IPS DF 4.7 (cell line): ENCODE data around the gene SORCS2.

Experiments
- DNase-seq: peaks from one replicate; pipeline ENCODE4 v3.0.0-alpha.2; 2013; ENCODE audit warnings: low spot score; ENCODE audit errors: extremely low read depth

Gene SORCS2

DNA sequence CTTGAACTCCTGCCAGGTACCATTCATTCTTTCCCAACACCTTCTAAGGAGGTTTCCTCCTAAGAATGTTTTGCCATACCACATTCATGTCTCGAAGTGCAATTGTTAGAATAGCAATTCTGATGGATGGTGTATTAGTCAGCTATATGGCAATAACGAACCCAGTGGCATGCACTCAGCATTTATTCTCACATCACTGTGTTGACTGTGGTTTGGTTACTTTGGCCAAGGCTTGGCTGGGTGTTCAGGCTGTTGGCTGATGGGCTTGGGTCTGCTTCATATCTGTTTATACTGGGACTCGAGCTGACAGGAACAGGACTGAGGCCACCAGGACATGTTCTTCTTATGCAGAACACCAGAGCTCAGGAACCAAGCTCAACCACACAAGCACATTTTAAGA, 210.7 kb downstream of the SORCS2 start:
- no peak for DNase-seq

DNA sequence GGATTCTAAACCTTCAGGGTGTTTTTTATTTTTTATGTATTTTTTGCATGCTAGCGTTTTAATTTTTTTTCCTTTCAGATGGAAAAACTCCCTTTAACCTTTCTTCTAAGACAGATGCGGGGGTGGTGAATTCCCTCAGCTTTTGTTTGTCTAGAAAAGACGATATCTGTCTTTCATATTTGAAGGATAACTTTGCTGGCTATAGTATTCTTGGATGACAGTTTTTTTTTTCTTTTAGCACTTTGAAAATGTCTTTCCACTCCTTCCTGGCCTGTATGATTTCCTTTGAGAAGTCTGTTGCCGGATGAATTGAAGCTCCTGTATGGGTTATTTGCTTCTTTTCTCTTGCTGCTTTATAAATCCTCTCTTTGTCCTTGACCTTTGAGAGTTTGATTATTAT, 215.8 kb downstream of the SORCS2 start:
- DNase-seq: no peak

DNA sequence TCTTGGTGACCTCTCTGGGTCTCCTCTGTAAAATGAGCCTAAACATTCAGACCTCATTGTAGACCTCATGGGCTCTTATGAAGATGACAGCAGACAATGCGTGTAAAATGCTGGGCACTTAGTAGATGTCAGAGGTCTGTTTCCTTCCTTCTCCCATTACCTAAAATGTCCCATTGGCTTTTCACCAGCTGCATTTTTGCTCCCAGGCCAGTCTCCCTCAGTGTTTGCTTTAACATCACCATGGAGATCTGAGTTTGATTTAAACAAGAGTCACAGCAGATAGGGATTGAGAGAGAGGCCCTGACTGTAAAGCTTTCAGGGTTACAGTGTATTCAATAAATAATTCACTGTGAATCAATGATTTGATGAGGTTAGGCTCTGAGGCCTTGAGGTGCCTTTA, 218.1 kb downstream of the SORCS2 start:
- DNase-seq: no peak

DNA sequence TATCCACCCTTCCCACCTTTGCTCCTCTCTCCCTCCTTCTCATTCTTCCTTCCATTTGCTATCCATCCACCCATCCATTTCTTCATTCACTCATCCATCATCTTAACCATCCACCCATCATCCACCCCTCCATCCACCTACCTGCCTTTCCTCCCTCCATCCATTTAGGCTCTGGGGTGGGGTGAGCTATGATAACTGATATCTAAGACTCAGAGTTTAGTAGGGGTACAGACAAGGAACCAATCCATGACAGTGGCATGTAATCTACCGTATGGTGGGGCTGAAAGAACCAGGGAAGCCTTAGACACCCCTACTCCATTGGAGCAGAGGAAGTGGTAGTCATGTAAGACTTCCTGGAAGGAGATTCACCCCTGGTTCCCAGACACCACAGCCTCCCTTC, 219.2 kb downstream of the SORCS2 start:
- no peak for DNase-seq

DNA sequence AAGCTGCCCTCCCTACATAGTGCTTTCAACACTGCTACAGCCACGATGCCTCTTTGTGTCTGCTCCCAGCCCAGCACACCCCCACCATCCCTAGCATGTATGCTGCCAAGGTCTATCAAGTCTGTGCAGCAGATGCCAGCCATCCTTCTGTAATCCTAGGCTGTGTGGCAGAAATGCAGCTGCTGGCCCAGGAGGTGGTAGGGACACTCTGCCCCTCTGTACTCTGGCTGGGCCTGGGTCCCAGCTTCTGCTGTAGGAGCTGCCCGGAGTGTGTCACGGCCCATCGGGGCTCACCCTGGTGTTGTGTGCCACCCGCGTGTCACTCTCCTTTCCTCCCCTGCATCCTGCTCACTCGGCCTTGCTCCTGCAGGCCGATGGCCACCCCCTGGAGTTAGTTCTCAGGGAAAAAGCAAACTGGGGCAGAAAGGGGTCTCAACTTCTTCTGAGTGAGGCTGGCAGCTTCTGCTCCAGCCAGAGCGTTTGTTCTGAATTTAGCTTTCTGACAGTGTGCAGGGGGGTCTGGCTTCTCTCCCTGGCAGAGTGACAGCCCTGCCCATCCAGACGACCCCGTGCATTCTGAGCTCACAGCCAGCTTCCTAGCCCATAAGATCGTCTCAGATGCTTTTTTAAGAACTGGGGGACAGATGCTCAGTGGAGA, 219.7 kb downstream of the SORCS2 start:
- no peak for DNase-seq

DNA sequence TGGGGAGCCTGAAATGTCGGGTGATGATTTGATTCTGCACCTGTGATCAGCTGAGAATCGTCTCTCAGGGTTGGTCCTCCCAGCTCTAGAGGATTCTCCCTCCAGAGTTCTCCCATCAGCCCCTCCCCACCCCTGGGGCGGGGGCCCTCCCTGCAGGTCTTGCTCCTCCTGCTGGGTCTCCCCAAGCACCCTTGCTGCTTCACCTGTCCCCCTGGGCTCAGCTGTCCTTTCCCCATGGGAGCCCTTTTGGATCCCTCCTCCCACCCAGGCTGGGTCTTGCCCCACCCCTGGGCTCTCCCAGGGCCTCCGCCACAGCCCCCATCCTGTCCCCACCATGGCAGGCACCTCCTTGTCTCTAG, 220.2 kb downstream of the SORCS2 start:
- no peak for DNase-seq

DNA sequence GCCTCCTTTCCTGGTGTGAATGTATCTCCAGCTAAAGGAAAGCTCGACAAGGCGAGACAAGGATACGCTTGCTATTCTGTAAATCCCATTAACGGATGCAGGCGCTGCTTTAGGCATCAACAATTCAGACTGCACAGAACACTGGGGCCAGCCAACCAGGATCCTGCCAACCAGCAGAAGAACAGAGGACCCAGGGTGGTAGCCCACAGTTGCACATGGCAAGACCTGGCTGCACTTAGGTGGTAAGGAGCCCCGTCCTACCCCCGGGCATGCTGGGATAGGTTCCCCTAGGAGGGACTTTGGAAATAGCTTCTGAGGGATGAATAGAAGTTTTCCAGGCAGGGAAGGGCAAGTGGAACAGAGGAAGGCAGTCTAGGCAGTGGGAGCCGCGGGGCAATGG, 221.7 kb downstream of the SORCS2 start:
- DNase-seq: no peak

DNA sequence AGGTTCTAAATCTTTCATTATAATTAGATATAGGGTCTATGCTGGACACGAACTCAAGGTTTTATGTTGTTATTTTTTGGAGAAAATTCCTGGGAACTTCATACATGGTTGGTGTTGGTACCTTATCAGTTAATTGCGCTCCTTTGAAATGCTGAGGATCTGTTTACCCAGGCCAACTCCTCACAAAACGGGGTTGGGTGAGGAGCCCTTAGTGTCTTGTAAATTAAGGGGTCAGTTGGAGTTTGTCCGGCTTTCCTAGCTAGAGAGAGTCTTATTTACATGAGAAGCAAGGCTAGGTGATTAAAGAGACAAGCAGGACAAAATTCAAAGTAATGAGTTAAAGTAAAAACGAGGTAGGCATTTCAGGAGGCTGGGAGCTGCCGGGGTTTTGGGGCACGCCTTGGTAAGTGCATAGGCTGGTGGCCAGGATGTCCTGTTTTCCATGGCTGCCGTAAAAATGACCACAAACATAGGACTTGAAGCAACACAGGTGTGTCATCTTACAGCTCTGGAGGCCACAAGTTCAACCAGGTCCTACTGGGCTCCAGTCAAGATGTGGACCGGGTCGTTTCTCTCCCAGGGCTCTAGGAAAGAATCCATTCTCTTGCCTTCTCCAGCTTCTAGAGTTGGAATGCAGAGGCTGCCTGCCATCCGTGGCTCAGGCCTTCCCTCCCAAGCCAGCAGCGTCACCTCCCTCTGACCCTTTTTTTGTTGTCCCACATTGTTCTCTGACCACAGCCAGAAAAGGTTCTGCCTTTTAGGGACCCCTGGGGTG, 222.6 kb downstream of the SORCS2 start:
- no peak for DNase-seq

DNA sequence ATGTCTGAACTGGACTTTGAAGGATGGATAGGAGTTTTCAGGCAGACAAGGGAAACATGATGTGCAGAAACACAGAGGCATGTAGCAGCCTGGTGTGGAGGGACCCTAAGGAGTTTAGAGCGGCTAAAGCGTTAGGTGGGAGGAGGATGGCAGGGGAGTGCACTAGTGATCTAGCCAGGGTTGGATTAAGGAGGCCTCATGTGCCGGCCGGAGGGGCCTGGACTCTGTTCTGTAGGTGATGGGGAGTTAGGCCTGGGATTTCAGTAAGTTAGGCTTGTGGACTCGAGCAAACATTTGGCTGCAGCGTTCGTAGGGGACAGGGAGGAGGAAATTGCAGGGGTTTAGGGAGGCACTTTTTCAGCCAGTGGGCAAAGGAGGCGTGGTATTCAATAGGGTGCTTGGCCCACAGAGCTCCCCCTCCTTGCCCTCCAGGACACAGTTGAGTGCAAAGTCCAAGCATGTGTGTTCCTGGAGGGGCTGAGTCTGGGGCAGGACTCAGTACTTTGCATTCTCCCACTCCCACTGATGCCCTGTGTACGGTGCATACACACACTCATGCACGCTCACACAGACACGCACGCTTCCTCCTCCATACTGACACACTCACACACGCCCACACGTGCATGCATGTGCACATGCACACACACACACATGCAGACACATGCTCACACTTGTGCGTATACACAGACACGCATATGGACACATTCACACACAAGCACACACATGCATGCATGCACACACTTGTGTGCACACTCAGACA, 223.8 kb downstream of the SORCS2 start:
- DNase-seq: no peak

DNA sequence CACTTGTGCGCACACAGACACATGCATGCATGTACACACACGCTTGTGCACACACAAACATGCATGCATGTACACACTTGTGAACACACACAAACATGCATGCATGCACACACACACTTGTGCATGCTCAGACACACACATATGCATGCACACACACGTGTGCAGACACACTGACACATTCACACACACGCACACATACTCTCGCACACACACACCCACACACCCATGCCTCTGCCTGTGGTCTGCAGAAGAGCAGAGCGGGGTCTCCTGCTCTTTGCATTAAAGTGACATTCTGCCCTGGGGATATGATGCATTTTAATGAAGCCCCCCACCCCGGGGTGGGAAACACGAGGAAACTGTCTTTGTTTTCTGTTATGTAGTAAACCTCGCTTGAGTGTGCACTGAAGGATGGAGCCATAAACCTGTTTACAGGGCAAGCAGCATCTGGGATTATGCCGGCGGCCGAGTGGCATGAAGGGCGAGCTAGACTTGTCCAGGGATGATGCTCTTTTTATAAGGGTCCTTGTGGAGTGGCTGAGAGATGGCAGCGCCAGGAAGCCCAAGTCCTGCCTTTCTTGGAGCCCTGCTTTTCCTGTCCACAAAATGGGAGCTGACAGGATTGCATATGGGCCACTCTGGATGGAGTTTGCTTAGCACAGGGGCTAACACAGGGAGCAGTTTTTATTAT, 224.6 kb downstream of the SORCS2 start:
- no peak for DNase-seq

DNA sequence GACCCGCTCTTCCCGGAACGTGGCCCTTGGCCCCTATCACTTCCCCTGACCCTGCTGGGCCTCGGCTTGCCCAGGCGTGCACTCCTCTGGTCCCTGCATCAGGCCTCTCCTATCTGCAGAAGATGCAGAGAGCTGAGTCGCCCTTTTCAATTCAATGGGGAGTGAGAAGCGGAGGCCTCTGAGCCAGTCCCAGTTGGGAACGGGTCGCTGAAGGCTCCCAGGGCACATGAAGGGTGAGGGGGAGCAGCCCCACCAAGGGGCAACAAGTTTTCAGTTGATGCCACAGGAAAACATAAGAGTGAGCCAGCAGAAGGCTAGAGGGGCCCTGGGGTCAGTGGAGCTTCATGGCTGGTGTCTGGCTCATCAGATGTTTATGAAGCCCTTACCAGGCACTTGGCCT, 225.3 kb downstream of the SORCS2 start:
- DNase-seq: no peak

DNA sequence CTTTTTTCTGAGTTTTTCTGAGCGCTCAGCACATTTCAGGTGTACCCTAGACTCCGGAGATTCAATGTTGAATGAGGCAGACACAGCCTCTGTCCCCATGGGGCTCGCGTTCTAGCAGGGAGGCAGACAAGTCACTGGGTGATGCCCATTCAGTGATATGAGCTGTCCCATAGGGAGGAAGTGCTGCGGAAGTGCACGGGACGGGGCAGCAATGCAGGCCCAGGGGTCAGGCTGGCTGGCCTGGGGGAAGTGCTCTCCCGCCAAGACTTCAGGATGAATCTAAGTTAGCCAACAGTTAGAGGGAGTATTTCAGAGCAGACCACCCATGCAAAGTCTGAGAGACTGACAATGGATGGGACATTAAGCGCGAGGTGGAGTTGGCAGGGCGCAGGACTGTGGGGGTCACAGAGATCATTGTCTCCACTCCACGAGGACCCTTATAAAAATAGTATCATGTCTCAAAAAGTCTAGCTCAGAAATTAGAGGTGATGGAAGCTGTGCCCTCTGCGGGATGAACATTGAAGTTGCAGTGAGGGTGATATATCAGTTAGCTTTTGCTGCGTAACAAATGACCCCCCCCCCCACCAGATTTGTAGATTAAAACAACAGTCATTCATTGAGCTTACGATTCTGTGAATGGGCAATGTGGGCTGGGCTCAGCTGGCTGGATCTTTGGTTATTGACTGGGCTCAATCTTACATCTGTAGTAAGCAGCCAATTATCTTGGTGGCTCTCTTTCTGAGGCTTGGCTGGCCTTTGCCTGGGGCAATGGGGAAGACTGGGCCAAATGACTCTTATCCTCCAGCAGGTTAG, 226.0 kb downstream of the SORCS2 start:
- DNase-seq: no peak

DNA sequence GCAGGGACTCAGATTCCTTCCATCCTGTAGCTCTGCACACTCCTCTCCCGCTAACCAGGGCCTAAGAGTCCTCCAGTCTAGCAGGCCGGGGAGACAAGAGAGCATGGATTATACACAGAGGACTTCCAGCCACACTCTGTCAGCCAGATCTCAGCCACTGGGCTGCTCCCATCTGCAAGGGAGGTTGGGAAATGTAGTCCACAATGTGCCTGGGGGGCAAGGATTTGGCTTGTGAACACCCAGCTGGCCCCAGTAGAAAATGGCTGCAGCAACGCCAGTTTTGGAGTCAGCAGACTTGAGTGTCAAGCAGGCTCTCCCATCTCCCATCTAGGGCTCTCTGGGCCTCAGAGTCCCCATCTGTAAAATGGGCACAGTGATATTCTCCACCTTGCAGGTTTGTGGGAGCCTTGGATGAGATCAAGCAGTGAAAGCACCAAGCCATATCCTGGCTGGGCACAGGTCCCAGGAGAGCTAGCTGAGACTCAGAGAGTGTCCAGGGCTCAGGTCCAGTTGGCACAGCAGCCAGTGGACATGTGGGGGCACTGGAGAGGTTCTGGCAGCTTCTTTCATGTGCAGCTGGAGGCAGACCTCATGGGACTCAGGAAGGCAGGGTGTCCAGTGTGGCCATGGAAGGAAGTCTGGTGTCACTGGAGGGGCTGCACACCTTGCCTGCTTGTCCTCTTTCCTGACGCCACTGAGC, 227.8 kb downstream of the SORCS2 start:
- no peak for DNase-seq

DNA sequence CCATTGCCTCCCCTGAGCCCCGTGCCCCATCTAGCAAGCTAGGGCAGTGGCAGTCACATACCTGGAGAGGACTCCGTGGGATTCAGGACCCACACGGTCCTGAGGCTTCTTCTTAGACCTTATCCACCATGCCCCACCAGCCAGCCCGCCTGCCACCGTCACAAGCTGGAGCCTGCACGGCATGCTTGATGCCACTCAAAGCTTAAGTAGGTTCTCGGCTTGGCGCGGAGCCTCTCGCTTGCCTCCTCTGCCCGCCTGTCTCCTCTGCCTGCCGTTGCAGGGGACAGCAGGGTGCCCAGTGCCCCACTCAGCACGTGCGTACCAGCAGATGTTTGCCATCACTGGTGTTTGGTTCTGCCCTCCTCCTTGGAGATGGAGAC, 228.3 kb downstream of the SORCS2 start:
- no peak for DNase-seq

DNA sequence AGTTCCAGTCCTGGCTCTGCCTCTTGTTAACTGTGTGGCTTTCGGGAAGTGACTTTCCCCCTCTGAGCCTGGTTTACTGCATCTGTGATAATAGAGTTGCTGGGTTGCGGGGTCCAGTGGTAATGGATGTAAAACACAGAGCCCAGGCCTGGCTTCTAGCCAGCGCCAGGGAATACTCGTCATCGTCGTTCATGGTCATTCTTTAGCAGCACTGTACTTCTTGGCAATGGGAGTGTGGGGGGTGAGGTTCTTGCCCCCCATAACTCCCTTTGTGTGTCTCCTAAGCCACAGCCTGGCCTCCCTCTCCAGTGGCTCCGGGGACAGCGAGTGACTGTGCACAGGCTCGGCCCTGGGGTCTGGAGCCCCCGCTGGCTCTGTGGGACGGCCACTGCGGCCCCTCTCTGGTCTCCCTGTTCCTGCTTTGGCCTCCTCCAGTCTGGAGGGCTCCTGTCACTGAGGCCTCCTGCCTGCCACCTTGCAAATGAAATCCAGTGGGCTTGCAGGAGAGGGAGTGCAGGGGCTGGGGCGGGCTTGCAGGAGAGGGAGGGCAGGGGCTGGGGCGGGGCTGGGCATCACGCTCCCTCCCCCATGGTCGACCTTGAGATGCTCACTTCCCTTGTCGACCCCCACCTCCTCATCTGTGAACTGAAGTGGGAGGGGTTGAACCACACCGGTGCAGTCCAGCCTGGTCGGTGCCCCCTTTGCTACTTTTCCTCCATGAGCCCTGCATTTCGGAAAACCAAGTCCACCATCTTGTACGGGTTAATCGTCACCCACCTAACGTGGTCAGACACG, 229.2 kb downstream of the SORCS2 start:
- no peak for DNase-seq

DNA sequence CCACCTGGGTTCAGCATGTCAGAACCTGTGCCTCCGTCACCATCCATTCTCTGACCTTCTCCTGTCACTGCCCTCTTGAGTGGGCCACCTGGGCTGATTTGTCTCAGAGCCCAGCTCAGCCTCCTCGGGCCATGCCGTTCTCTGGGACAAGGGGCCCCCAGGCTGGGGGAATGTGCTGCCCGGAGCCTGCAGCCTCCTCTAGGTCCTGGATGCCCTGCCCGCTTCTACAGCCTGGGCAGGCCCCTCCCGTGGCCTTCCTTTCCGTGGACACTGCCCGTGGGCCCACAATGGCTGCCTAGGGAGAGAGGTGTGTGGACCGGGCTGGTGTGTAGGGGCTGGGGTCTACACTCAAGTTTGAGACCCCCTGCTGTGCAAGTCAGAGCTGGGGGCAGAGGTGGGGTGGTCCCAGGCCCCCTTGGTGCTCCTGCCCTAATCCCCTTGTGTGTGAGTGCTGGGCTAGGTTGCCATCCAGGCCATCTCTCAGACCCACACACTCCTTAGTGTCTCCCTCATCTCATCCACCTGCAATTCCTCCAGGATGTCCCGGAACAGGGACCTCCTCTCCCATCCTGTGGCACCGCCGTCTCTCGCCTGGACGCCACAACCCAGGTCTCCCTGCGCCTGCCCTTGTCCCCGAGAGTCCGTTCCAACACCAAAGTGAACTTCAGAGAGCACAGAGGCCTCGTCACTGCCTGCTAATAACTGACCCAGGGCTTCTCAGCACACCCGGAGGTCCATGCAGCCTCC, 230.0 kb downstream of the SORCS2 start:
- no peak for DNase-seq

DNA sequence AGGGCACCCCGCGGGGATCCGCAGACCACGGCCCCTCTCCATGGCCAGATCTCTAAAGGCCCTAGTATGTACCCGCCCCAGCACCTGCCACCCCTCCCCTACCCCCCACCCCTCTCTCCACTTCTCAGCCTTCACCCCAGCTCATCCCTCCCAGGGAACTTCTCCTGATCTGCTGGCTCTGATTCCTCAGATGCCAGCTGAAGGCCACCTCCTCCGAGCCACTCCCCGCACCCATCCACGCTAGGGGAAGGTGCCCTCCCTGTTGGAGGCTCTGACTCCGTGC, 230.5 kb downstream of the SORCS2 start:
- no peak for DNase-seq

DNA sequence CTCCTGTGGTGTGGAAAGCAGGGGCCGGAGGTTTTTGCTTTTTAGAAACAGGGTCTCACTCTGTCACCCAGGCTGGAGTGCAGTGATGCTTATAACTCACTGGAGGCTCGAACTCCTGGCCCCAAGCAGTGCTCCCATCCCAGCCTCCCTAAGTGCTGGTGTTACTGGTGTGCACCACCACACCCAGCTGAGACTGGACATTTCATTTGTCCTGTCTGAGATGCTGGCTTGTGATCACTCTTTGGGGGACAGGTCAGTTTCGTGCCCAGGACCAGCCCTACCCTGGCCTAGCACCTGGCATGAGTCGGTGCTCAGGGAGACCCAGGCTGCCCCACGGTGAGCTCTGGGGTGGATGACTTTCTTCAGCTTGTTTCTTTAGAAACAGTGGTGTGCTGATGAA, 231.1 kb downstream of the SORCS2 start:
- no peak for DNase-seq

DNA sequence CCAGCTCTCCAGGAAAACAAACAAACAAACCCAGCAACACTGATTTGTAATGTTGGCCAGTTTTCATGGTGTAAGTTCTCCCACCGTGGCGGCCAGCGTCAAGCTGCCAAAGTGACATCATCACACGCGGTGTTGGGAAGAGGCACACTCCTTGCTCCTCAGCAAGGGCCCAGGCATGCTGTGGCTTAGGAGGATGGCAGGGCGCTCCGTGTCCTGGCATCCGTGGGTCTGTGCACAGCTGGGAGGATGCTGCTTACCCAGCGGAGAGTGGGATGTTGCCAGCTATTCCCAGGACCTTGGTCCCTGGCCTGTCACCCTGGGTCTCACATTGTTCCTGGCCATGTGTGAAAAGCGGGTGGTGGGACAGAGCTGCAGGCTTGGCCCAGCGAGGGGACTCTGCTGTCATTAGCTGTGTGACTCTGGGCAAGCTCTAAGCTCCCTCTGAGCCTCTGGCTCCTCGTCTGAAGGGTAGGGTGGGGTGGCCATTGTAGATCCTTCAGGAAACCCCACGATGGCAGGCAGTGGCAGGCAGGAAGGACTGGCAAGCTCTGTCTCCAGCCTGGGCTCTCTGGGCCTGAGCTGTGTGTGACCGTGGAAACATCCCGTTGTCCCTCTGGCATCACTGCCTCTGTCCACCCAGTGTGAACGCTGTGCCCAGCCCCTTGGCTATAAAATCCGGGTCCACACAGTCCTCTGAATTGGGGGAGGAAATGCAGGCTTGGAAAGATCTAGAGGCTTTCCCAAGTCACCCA, 231.6 kb downstream of the SORCS2 start:
- DNase-seq: no peak
